CD4-positive, alpha-beta T cell treated with Interleukin-4 for 4 hours (primary cell): Measurements from ENCODE around the gene GNA15.

Experiments used
- DNase-seq: peaks from one replicate; pipeline ENCODE4 v3.0.0-alpha.2; 2020

Gene GNA15

GRCh38 chr19:3213159-3213558 lies 77.3 kb downstream of the GNA15 start:
- DNase-seq, result no peak
